NAMALWA (cell line): Measurements from ENCODE around the gene ZNF529.

Experiments used
- DNase-seq: peaks from one replicate; pipeline ENCODE4 v3.0.0-alpha.2; 2015; ENCODE audit warnings: low spot score

The ZNF529 gene

DNA sequence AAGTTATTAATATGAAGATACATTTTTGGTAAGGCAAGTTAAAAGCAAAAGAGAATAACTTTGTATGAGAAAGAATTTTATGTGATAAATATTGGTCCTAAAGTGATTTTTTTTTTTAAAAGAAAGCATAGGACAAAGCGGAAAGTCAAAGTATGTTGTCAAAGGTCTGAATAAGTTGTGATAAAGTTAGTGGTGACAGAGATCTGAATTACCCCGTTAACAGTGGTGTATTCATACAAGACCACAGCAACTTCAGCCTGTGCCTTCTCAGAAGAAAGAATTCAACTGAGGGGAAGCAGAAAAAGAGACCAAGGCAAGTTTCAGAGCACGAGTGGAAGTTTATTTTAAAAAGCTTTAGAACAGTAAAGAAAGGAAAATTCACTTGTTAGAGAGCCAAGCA is 64.8 kb downstream of the ZNF529 start:
- no peak for DNase-seq

- DNase-seq = no peak
These were observed 71.1 kb downstream of the ZNF529 start for GRCh38 chr19:36501973-36502372.

DNA sequence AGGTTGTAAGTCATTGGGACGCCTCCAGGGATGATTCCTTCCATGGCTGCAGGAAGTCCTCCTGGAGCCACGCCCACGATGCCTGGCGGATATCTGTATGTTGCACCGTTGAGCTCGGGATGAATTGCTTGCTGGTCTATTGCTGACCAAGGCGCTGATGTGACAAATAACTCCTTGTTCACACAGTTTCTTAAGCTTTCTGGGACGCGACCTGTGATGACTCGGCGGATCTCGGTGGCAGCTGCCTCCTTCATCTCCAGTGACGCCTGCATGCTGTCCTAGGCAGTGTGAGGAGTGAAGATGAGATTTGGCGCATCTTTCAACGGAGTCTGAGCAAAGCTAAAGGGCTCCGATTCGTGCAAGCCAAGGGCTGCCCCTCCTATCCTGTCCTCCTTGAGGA is 76.1 kb downstream of the ZNF529 start:
- no peak for DNase-seq
